ENCODE data around the gene SCAPER.
A peak's percentile ranks its signal among the peaks of the same experiment; 100 is the strongest.

Gene SCAPER

DNA sequence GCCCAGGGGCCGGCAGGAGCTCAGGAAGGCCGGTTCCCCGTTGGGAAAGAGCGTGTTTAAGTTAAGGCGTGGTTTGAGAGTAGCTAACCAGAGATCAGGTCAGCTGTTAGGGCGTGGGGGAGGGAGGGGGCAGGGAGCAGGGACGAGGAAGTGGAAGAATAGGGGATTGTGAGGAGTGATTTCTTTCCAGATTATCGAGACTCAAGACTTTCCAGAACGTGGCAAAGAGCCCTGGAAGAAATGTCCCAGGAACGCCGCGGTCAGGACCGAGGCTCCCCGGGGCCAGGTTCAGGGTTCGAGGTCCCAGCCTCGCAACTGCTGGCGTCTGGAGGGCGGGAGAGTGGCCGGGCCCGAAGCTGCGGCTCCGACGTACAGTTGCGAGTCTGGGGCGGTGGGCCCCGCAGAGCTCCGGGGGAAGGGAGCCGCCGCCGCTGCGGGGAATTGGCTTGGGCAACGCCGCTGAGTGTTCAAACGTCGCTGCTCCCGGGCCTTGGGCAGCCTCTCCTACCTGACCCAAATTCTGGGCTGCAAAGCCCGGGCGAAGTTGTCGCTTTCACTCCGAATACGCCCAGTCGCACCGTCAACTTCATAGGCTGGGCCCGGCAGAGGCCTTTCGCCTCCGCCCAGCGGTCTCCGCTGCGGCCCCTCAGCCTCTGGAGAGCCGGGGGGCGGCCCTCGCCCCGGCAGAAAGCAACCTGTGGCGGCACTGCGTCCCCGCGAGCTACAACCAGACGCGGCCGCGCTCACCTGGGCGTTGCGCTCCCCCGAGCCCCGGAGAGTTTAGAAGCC lies 559.1 kb downstream of the SCAPER start:
- DNase-seq = no peak

DNA sequence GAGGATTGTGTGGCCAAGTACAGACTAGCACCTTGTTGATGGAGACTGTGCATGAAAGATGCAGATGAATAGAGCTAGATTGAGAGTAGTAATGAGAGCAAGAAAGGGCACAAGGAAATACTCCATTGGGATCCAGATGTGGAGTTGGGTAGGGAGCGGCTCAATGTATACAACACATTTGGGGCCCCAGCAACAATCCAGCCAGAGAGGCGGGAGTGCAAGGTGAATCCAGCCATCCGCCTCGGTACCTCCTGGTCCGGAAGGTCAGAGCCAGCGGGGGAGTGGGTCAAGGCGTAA lies 559.6 kb downstream of the SCAPER start:
- no peak for DNase-seq

DNA sequence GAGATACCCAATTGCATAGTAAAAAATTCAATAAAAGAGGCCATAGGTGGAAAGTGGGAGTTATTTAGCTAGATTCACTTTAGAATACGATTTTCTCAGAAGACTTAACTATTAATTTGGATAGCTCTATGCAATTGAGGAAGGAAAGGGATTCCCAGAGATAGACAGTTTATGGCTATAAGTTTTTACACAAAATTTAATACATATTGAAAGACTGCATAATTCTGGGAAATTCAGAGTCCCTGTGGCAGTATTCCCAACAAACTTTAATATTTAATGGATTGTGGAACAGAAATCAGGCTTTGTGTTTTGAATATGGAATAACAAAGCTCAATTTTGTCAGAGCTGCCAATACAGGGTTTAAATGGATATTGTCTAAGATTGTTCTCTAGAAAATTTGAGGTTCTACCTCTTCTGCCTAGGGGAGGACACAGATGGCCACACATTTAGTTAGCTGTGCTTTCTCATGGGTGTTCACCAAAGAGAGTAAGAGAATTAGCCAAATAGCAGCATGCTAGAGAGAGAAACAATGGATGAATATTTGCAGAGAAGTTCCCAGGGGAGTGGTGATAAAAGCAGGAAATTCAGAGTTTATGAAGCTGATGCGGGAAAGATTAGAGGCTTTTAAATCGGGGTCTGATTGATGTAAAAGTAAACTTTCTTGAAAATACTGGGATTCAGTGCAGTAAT lies 560.1 kb downstream of the SCAPER start:
- no peak for DNase-seq

DNA sequence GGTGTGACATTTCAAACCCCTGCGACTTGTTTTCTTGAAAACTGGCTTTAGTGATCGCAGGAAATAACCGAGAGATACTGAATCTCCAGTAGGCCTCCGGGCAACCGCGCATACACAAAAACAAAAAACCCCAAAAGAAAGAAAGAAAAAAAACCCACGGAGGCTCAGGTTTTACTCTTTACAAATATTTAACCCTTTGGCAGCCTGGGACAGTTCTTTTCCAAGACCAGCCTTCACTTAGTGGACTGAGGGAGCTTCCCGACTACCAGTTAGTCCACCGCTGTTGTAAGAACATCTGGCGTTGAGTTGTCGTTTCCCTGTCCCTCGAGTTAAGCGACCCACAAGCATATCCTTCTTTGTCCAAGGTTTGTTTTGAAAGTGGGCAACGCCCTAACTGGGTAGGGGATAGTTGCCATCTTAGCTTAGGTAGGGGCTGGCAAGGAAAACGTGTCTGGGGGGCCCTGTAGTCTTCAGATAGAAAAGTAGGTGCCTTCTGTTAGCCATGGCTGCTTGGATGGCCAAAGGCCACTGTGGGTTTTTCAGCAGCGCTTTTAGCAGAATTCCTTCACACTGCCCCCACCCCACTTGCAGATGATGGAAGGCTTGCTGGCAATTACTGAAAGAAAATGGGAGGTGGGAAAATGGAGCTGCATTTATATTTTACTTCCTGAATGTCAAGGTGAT lies 561.7 kb downstream of the SCAPER start:
- no peak for DNase-seq

DNA sequence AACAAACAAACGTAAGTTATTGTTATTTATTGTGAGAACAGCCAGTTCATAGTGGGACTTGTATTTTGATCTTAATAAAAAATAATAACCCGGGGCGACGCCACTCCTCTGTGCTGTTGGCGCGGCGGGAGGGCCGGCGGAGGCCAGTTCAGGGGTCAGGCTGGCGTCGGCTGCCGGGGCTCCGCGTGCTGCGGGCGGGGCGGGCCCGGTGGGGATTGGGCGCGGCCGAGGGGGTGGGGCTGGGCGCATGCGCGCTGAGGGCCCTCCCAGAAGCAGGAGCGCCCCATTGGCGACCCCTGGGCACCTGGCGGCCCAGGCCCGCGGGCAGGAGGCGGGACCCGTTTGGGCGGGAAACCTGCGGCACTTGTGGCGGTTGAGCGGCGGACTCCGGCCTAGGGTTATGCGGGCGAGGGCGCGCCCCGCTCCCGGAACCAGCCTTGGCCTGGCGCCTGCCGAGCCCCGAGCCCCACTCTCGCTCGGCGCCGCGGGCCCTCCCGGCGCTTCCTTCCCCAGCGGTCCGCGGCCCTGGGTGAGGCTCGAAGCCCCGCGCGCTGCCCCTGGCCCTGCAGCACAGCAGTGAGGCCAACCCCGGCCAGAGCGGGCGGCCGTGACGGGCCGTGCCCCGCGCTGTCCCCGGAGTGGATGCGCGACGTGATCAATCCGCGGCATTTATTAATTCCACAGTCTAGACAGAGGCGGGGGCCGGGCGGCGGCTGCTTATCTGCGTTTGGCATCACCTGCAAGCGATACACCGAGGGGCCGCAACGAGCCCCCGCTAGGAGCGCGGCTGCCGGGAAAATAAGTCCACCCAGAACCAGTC lies 562.5 kb downstream of the SCAPER start:
- no peak for DNase-seq

DNA sequence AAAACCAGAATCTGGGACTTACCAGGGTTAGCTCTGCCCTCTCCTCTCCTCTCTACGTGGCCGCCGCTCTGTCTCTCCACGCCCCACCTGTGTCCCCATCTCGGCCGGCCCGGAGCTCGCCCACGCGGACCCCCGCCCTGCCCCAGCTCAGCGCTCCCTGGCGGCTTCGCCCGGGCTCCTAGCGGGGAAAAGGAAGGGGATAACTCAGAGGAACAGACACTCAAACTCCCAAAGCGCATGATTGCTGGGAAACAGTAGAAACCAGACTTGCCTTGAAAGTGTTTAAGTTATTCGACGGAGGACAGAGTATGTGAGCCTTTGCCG lies 563.1 kb downstream of the SCAPER start:
- DNase-seq = no peak

DNA sequence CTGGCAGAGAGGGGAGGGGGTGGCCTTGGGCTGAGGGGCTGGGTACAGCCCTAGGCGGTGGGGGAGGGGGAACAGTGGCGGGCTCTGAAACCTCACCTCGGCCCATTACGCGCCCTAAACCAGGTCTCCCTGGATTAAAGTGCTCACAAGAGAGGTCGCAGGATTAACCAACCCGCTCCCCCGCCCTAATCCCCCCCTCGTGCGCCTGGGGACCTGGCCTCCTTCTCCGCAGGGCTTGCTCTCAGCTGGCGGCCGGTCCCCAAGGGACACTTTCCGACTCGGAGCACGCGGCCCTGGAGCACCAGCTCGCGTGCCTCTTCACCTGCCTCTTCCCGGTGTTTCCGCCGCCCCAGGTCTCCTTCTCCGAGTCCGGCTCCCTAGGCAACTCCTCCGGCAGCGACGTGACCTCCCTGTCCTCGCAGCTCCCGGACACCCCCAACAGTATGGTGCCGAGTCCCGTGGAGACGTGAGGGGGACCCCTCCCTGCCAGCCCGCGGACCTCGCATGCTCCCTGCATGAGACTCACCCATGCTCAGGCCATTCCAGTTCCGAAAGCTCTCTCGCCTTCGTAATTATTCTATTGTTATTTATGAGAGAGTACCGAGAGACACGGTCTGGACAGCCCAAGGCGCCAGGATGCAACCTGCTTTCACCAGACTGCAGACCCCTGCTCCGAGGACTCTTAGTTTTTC lies 563.6 kb downstream of the SCAPER start:
- no peak for DNase-seq

DNA sequence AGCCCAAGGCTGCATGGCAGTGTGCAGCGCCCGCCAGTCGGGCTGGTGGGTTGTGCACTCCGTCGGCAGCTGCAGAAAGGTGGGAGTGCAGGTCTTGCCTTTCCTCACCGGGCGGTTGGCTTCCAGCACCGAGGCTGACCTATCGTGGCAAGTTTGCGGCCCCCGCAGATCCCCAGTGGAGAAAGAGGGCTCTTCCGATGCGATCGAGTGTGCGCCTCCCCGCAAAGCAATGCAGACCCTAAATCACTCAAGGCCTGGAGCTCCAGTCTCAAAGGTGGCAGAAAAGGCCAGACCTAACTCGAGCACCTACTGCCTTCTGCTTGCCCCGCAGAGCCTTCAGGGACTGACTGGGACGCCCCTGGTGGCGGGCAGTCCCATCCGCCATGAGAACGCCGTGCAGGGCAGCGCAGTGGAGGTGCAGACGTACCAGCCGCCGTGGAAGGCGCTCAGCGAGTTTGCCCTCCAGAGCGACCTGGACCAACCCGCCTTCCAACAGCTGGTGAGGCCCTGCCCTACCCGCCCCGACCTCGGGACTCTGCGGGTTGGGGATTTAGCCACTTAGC lies 564.3 kb downstream of the SCAPER start:
- peak; percentile 71 for DNase-seq

DNA sequence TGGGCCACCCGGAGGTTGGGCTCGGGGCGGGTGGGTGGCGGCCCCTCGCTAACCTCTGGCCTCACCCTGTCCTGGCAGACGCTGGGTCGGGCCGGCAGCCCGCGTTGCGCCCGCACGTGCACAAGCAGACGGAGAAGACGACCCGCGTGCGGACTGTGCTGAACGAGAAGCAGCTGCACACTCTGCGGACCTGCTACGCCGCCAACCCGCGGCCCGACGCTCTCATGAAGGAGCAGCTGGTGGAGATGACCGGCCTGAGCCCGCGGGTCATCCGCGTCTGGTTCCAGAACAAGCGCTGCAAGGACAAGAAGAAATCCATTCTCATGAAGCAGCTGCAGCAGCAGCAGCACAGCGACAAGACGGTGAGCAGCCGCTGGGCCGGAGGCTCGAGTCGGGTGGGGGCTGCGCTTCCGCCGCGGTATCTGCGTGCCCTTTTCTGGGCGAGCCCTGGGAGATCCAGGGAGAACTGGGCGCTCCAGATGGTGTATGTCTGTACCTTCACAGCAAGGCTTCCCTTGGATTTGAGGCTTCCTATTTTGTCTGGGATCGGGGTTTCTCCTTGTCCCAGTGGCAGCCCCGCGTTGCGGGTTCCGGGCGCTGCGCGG lies 564.8 kb downstream of the SCAPER start:
- DNase-seq = no peak

DNA sequence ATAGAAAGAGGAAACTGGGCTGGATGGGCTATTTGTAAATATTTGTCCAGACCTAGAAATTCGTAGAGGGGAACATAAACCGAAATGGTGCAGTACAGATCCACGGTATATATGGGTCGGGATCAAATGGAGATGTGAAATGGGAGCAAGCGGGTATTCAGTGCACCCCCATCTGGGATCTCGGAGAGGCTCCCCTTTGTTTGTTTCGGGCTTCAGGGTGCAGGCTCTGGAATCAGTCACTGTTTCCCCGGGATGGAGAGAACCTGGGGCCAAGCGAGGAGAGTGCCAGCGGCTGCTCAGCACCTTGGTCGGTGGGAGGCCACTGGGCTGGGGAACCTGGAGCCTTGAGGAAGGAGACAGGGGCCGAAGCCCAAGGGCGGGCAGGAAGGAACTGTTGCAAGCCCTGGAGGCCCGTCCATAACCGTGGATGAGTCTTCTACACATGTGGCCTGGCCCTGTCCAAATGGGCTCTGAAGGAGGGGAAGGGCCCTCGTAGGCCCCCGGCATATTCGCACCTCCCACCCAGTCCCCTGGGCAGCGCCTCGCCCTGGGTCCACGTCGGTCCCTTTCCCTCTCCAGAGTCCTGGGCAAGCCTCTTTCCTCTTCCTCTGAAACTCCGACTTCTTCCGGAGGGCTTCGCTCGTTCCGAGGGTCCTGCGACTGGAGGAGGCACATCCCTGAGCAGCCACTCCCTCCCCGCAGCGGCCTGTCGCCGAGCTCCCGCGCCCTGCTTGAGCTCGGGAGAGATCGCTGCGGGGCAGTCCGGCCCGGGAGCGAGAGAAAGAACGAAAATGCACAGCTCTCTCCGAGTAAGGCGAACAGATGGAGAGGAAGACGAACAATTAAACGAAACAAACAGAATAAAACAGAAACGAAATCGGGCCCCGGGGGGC lies 565.6 kb downstream of the SCAPER start:
- no peak for DNase-seq

DNA sequence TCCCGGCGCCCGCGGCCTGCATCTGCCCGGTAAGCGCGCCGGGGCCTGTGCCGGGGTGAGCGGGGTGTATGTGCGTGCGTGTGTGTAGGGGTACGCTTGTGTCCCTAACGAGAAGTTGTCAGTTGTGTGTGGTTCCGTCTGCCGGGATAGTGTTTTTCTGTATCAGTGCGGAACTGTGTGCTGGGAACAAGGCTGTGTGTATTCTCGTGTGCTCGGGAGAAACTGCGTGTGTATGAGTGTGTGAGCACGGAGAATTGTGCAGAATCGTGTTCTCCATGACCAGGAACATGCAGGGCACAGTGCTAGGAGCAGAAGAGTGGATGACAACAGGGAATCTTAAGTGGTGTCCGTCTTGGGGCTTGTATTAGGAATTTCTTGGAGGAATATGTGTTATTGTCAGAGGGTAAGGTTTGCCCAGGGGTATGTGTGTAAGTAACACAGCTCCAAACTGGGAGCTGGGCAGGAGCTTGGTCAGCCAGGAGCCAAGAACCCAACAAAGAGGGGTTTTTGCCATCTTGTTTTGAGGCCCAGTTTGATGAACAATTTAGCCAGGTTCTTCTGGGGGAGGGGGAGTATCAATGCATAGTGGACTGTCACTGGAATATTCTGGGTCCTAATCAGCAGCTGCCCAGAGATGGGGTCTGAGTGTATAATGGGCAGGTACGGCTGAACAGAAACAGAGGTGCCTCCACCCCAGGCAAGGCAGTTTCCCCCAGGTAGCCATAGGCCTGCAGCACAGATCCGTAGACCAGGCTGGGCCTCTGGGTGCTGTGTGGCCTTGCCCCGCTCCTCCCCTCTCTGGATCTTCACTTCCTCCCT lies 566.4 kb downstream of the SCAPER start:
- no peak for DNase-seq

DNA sequence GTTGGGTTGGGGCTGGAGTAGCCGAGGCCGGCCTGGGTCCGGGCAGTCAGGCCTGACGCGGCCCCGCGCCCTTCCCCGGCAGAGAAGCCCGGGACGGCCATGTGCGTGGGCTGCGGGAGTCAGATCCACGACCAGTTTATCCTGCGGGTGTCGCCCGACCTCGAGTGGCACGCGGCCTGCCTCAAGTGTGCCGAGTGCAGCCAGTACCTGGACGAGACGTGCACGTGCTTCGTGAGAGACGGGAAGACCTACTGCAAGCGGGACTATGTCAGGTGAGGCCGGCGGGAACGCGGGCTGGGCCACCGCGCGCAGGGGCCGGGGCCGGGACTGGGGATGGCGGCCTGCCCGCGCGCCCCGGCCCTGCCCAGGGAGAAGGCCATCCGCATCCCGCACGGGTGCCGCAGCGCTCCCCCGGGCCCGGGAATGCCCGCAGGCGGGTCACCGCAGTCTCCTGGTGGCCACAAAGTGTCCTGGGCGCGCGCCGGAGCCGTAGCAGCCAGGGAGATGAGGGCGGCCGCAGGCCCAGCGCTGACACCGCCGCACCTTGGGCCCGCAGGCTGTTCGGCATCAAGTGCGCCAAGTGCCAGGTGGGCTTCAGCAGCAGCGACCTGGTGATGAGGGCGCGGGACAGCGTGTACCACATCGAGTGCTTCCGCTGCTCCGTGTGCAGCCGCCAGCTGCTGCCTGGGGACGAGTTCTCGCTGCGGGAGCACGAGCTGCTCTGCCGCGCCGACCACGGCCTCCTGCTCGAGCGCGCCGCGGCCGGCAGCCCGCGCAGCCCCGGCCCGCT lies 567.2 kb downstream of the SCAPER start:
- no peak for DNase-seq

DNA sequence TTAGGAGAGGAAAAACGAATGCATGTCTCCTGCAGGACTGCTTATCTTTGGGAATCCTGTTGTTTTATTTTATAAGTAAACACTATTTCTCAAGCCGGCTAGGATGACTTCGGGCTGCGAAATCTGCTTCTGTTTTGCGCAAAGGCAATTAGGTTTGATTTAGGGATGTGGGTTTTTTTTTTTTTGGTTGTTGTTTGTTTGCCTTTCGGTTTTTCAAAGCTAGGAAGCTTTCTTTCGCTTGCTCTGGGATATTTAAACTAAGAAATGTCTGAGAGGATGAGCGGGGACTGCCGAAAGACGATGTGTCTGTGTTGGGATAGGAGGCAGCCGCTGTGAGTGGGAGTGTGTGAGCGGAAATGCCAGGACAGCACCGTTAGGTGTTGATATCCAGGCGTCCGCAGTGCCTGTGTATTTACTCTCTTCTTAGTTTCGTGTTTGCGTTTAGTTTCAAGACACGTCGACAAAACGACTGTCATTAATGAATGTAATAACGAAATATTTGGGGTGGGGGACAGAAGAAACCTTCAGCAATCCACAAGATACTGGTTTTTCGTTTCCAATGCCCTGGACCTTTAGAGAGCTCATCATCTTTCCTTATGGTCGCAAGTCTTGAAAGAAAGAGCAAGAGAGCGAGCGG lies 568.0 kb downstream of the SCAPER start:
- DNase-seq = no peak

DNA sequence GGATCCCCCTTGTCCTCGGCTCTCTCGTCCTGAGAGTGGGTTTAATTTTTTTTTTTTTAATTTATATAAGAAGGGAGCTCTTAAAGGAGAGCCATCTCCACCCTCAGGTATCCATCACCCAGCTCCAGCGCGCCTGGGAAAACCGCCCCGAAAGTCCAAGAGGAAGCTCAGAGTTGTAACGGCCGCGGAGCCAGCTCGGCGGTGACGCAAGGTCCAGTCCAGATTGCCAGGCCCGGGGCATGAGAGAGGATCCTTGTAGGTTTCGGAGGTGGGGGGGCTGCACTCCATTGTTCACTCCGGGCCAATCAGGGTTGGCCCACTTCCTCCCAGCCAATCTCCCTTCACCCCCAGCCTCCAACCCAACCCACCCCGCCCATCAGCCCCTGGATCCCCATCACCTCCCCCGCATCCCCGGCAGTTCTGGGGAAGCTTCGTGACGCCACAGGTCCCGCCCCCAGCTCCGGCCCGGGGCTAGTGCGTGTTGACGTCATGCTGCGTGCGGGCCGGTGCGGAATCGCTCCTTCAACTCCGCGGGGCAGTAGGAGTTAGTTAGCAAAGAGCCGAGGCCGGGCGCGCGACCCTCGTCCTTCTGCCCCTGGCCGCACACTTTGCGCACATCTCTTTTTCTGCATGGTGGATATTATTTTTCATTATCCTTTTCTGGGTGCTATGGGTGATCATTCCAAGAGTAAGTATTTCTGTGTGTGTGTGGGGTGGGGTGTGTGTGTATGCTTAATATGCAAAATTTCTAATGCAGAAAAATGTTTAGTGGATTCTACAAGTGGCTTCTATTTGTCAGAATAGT lies 568.7 kb downstream of the SCAPER start, which contains the start of gene ISL2:
Gene ISL2, plus strand, starts transcription at position 520 of the 805 bp plus-strand sequence. Its CDS starts 111 bp downstream, at position 631.
- DNase-seq = peak; percentile 89

DNA sequence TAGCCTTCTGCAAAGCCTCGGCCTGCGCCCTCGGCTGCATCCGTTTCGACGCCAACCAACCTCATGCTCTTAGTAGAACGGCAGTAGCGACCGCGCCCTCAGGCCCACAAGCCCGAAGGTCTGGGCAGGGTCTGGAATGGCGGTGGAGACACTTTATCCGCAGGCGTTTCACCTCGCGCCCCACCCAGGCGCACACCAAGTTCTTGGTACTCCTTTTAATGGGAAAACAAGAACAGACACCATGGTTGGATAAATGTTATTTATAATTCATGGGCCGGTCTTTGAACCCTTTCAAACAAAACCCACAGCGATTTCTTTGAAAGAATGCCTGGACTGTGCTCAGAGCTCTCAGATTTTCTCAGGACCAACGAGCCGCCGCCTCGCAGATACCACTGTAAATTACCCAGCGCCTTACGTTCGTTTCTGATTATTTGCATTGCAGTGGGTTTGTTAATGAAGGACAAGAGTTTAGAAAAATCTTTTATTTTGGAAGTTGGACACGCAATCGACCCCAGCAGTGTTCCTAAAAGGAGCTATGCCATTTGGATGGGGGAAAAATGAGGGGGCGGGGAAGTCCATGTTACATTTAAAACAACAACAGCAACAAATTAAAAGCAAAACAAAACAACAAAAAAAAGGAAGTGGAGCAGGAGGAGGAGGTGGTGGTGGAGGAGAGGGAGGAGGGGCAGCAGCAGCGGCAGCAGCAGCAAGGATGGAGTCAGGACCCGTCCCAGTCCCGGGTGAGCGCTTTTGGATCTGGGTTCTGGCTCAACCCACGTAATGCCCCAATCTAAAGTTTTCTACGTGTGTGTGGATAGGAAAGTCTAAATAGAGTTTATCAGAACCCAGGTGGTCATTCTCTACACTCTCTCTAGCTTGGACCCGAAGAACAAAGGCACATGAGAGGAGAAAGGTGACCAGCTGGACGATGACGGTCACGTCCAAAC lies 569.6 kb downstream of the SCAPER start:
- no peak for DNase-seq

Measured in stimulated activated CD4-positive, alpha-beta T cell treated with anti-CD3 and anti-CD28 coated beads, Interleukin-15, amount 100 ng/mL, for 24 hours (primary cell).